Lung (tissue), 12 donors: ENCODE data around the gene CHST11. TPM values are rescaled to one million over a fixed set of nuclear protein-coding genes. Genes with fewer than 3 reads are reported as not detected.
A peak's percentile ranks its signal among the peaks of the same experiment; 100 is the strongest.

Experiments used
- ATAC-seq: fragments of 200-7000 bp; cut with Tn5 transposase; one replicate; pipeline ENCODE4 v1.9.1; 2020; ENCODE audit warnings: moderate number of reproducible peaks; ENCODE audit not compliant: insufficient read depth, low FRiP score
- DNase-seq, 3 donors: peaks; one replicate each; pipeline ENCODE4 v3.0.0-alpha.2; 2013 to 2017
- H3K27ac ChIP-seq, 2 donors: one replicate each; pipeline ENCODE4 v1.5.1; 2013; ENCODE audit warnings: mild to moderate bottlenecking in 2 of 2, moderate library complexity in 2 of 2, control low read depth in 1 of 2, inconsistent platforms in 1 of 2, low read depth in 1 of 2, low read length in 1 of 2
- H3K27me3 ChIP-seq, 3 donors: one replicate each; pipeline ENCODE4 v1.5.1; 2013; ENCODE audit warnings: low read length in 2 of 3; ENCODE audit not compliant: control insufficient read depth in 3 of 3, insufficient read depth in 3 of 3
- H3K36me3 ChIP-seq, 4 donors: one replicate each; pipeline ENCODE4 v1.5.1; 2013; ENCODE audit warnings: low read length in 4 of 4, mild to moderate bottlenecking in 1 of 4, moderate library complexity in 1 of 4; ENCODE audit not compliant: control insufficient read depth in 4 of 4, insufficient read depth in 4 of 4
- H3K4me1 ChIP-seq, 5 donors: one replicate each; pipeline ENCODE4 v1.5.1; 2013; ENCODE audit warnings: low read length in 5 of 5, mild to moderate bottlenecking in 2 of 5, moderate library complexity in 1 of 5; ENCODE audit not compliant: control insufficient read depth in 5 of 5, insufficient read depth in 5 of 5
- H3K4me3 ChIP-seq: one replicate; pipeline ENCODE4 v1.5.1; 2013; ENCODE audit warnings: mild to moderate bottlenecking, control low read depth, moderate library complexity
- H3K9ac ChIP-seq, 2 donors: one replicate each; pipeline ENCODE4 v1.5.1; 2013; ENCODE audit warnings: low read length in 2 of 2, control low read depth in 1 of 2; ENCODE audit not compliant: insufficient read depth in 1 of 2
- H3K9me3 ChIP-seq, 4 donors: one replicate each; pipeline ENCODE4 v1.5.1; 2013; ENCODE audit warnings: low read length in 3 of 4, mild to moderate bottlenecking in 1 of 4, moderate library complexity in 1 of 4; ENCODE audit not compliant: control insufficient read depth in 4 of 4, insufficient read depth in 3 of 4
- CTCF ChIP-seq: IDR thresholded peaks from 2 replicates; pipeline ENCODE4 v1.5.1; 2012; ENCODE audit warnings: mild to moderate bottlenecking; ENCODE audit errors: control extremely low read depth, extremely low read depth
- WGBS, 2 donors: extraction: QIAGEN DNeasy Blood & Tissue Kit; methylation state at CpG; one replicate each; pipeline ENCODE4 v1.1.7; 2013; 5-methylcytosine and 5-hydroxymethylcytosine counted together
- polyA plus RNA-seq, 2 donors: library from polyadenylated mRNA; stranded (reverse); fragments of 200-250 nt; gene quantifications; one replicate each; pipeline ENCODE4 v1.2.1, GENCODE V29; 2013
- total RNA-seq, 2 donors: library from RNA; depleted of rRNA in 1 of 2; stranded (reverse); fragments of >200 nt in 1 of 2; gene quantifications; one replicate each; pipeline ENCODE4 v1.2.1, GENCODE V29; 2014 to 2021
- donor health status: control.
- donor health status: control.
- donor health status: Bipolar disorder and iron deficiency.
- donor health status: healthy.
- donor health status: DM: yes; HTN: yes; CAD: no.

Gene CHST11
- total and polyA plus RNA-seq, 4 donors: 9.0 to 63.2 (median 27.7) TPM

GRCh38 chr12:104672096-104672445 is 215.3 kb downstream of the CHST11 start:
- peak overlapping the region; percentile 75 to 93 for H3K27ac ChIP-seq
- TF ChIP-seq CTCF: no peak
- peaks cover 12 to 47% (median 34%) of the 10 kb centered on the region in 5 donors for H3K4me1 ChIP-seq
- no peaks in the 10 kb centered on the region for H3K27me3 ChIP-seq
- ATAC-seq: no peak
- no peaks in the 10 kb centered on the region for H3K36me3 ChIP-seq
- 58 to 68% methylated on average over 8 of the region's 8 CpGs for WGBS, 2 donors
- H3K9ac ChIP-seq: peak overlapping the region in 1 of 2 donors; percentile 4
- no peak overlapping the region for H3K4me3 ChIP-seq
- DNase-seq: no peak
- no peaks in the 10 kb centered on the region for H3K9me3 ChIP-seq

GRCh38 chr12:104672501-104673265 is 215.9 kb downstream of the CHST11 start:
- no peaks in the 10 kb centered on the region for H3K27me3 ChIP-seq
- H3K4me1 ChIP-seq: peaks cover 12 to 43% (median 32%) of the 10 kb centered on the region in 5 donors
- ATAC-seq (no peak), DNase-seq (no peak)
- 80 to 85% methylated on average over 10 of the region's 10 CpGs for WGBS, 2 donors
- H3K36me3 ChIP-seq: no peaks in the 10 kb centered on the region
- H3K4me3 ChIP-seq: no peak overlapping the region
- H3K27ac ChIP-seq: peak overlapping the region; percentile 78 to 93
- H3K9me3 ChIP-seq: no peaks in the 10 kb centered on the region
- TF ChIP-seq CTCF: no peak
- no peak overlapping the region for H3K9ac ChIP-seq

- H3K4me1 ChIP-seq: peaks cover 12 to 40% (median 30%) of the 10 kb centered on the region in 5 donors
- H3K27me3 ChIP-seq: no peaks in the 10 kb centered on the region
- WGBS, 2 donors: 85 to 97% methylated on average over 1 of the region's 1 CpG
- DNase-seq (no peak), ATAC-seq (no peak)
- no peaks in the 10 kb centered on the region for H3K9me3 ChIP-seq
- no peak overlapping the region for H3K9ac ChIP-seq
- peak overlapping the region in 1 of 2 donors; percentile 78 for H3K27ac ChIP-seq
- TF ChIP-seq CTCF: no peak
- H3K4me3 ChIP-seq: no peak overlapping the region
- H3K36me3 ChIP-seq: no peaks in the 10 kb centered on the region
Measured at GRCh38 chr12:104673294-104673693, 216.5 kb downstream of the CHST11 start.
